NCI-H460 (cell line): ENCODE measurements around the gene DPEP2. TPM values are rescaled to one million over a fixed set of nuclear protein-coding genes. Genes with fewer than 3 reads are reported as not detected.
"Not testable (repeated sequence)": the region's sequence is repeated elsewhere in the genome, so short reads cannot be mapped to it uniquely, and the experiment has no call there.

ENCODE experiments used
- DNase-seq: peaks from one replicate; pipeline ENCODE4 v3.0.0-alpha.2; 2016; ENCODE audit warnings: low read depth; ENCODE audit errors: extremely low read depth
- small RNA-seq, 2 experiments: library from RNA; depleted of rRNA; stranded (forward); fragments of <200 nt; gene quantifications; one replicate each; pipeline ENCODE3, GENCODE V24; 2014
- total RNA-seq: library from RNA; depleted of rRNA; stranded (reverse); fragments of >200 nt; shearing (Covaris generic); gene quantifications from 2 replicates; pipeline ENCODE4 v1.2.3, GENCODE V29; 2014; rRNA removed

Gene DPEP2
- total RNA-seq, 1 experiment from 2014 or later: not detected

DNA sequence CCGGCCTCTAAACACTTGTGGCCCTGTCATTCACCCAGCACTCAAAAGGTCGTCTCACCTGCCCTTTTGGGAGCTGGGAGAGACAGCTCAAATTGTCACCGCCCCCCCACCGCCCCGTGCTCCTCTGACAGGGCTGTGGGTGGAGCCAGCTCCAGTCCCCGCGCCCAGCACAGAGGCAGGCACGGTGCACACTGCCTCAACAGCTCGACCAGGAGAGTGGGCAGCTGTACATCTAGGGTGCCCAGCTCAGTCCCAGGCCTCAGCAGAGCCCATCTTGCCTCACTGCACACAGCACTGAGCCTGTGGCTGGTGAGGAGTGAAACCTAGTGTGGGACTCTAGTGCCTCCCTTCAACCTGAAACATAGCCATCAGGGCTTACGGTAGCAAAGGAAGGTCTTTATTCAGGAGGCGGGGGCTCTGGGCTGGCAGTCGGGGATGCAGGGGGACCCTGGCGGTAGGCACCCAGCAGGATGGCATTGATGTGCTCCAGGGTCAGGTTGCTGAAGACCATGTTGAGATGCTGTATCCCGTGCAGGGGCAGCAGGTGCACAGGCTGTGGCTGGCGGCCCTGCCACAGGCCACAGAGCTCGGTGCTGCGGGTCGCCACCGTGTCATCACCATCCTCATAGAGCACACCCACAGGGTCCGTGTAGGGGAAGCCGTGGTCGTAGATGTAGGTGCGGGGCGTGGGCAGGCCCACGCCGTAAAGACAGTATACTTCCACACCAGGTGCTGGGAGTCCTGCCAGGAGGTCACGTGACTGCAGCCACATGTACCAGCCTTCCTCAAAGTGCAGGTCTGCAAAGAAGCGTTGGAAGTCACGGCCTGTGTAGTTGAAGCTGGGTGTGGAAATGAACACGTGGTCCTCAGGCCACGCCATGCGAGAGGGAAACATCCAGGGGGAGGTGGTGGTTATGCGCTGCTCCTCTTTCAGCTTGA, 59.5 kb downstream of the DPEP2 start:
- no peak for DNase-seq

GRCh38 chr16:67937713-67938112, 61.6 kb downstream of the DPEP2 start:
- DNase-seq: not testable (repeated sequence)

Small RNA genes lying within 50 kb of the gene (small RNA-seq; reads per million reads assigned to genes)
- gene RNU6-359P: 0 reads per million in 2 experiments

Other genes with a start within 250 kb of the DPEP2 start
- 6.8 and 8.2 TPM in 2 replicates for gene RANBP10, start 192.9 kb downstream of the DPEP2 start, total RNA-seq
- gene TSNAXIP1, start 192.6 kb downstream of the DPEP2 start, total RNA-seq: 0.45 TPM in 1 of 2 replicates, not detected in the other
- gene THAP11, start 157.2 kb downstream of the DPEP2 start, total RNA-seq: 43.6 and 49.4 TPM in 2 replicates
- gene NUTF2, start 152.6 kb downstream of the DPEP2 start, total RNA-seq: 260 and 267 TPM in 2 replicates
- gene CENPT, start 151.8 kb downstream of the DPEP2 start, total RNA-seq: 26.4 and 28.4 TPM in 2 replicates
- gene EDC4, start 126.4 kb downstream of the DPEP2 start, total RNA-seq: 52.6 and 55.4 TPM in 2 replicates
- gene NRN1L, start 114.6 kb downstream of the DPEP2 start, total RNA-seq: 0.87 and 1.9 TPM in 2 replicates
- gene PSKH1, start 106.2 kb downstream of the DPEP2 start, total RNA-seq: 5.3 and 6.5 TPM in 2 replicates
- 1.4 and 2.0 TPM in 2 replicates for gene CTRL, start 67.6 kb downstream of the DPEP2 start, total RNA-seq
- gene PSMB10, start 62.6 kb downstream of the DPEP2 start, total RNA-seq: 28.7 and 34.9 TPM in 2 replicates
- gene LCAT, start 55.4 kb downstream of the DPEP2 start, total RNA-seq: 4.6 and 8.4 TPM in 2 replicates
- 35.8 and 37.2 TPM in 2 replicates for gene SLC12A4, start 30.8 kb downstream of the DPEP2 start, total RNA-seq
- not detected in 2 replicates for gene DPEP3, start 19.0 kb downstream of the DPEP2 start, total RNA-seq
- gene DPEP2NB, start 16.4 kb upstream of the DPEP2 start, total RNA-seq: not detected in 2 replicates
- gene DDX28, start 23.7 kb upstream of the DPEP2 start, total RNA-seq: 20.1 and 22.7 TPM in 2 replicates
- 34.5 and 39.4 TPM in 2 replicates for gene DUS2, start 23.8 kb upstream of the DPEP2 start, total RNA-seq
- 29.5 and 31.3 TPM in 2 replicates for gene NFATC3, start 85.9 kb upstream of the DPEP2 start, total RNA-seq
- gene ESRP2, start 236.6 kb upstream of the DPEP2 start, total RNA-seq: 0.27 TPM in 1 of 2 replicates, not detected in the other
- 7.5 and 7.6 TPM in 2 replicates for gene PLA2G15, start 245.9 kb upstream of the DPEP2 start, total RNA-seq